Endometrium (tissue), 2 donors: Measurements from ENCODE around the gene TEX51.

Experiments
- FAIRE-seq: peaks from 2 replicates; lab custom pipeline; 2012; peaks lifted over from hg19 to GRCh38; lab: Jason Lieb, UNC
- donor health status: control.
- donor health status: control.

Gene TEX51

GRCh38 chr2:126898636-126899035 is at the start of gene TEX51:
TEX51 (plus strand) TSS chr2:126898890; CDS start chr2:126898919, 29 bp downstream.
- no peak for FAIRE-seq

- no peak for FAIRE-seq
Observed at GRCh38 chr2:126849054-126849453, 49.6 kb upstream of the TEX51 start.

GRCh38 chr2:126849486-126849885 is 49.2 kb upstream of the TEX51 start:
- FAIRE-seq, result no peak

- no peak for FAIRE-seq
Observed at GRCh38 chr2:126849991-126850535, 48.6 kb upstream of the TEX51 start.

- FAIRE-seq, result no peak
Observed at GRCh38 chr2:126850940-126851339, 47.8 kb upstream of the TEX51 start.

GRCh38 chr2:126851756-126852155 is 46.9 kb upstream of the TEX51 start:
- FAIRE-seq, result no peak

GRCh38 chr2:126852361-126852760 is 46.3 kb upstream of the TEX51 start:
- no peak for FAIRE-seq

GRCh38 chr2:126855606-126856005 is 43.1 kb upstream of the TEX51 start:
- FAIRE-seq, result no peak

GRCh38 chr2:126856403-126856802 is 42.3 kb upstream of the TEX51 start:
- no peak for FAIRE-seq

GRCh38 chr2:126857502-126857901 is 41.2 kb upstream of the TEX51 start:
- no peak for FAIRE-seq

- FAIRE-seq, result no peak
Observed at GRCh38 chr2:126858013-126858412, 40.7 kb upstream of the TEX51 start.

- no peak for FAIRE-seq
Observed at GRCh38 chr2:126858436-126858835, 40.3 kb upstream of the TEX51 start.

- FAIRE-seq, result no peak
Observed at GRCh38 chr2:126858991-126859390, 39.7 kb upstream of the TEX51 start.

GRCh38 chr2:126859631-126860030 is 39.1 kb upstream of the TEX51 start:
- no peak for FAIRE-seq

GRCh38 chr2:126860385-126860784 is 38.3 kb upstream of the TEX51 start:
- FAIRE-seq, result no peak

- FAIRE-seq, result no peak
Observed at GRCh38 chr2:126862730-126863129, 36.0 kb upstream of the TEX51 start.

GRCh38 chr2:126863336-126864015 is 35.2 kb upstream of the TEX51 start:
- no peak for FAIRE-seq

GRCh38 chr2:126864861-126865260 is 33.8 kb upstream of the TEX51 start:
- FAIRE-seq, result no peak

- FAIRE-seq, result no peak
Observed at GRCh38 chr2:126866451-126866850, 32.2 kb upstream of the TEX51 start.

- no peak for FAIRE-seq
Observed at GRCh38 chr2:126874961-126875360, 23.7 kb upstream of the TEX51 start.

- FAIRE-seq, result no peak
Observed at GRCh38 chr2:126876631-126877030, 22.1 kb upstream of the TEX51 start.

- FAIRE-seq, result no peak
Observed at GRCh38 chr2:126877041-126877440, 21.6 kb upstream of the TEX51 start.

- FAIRE-seq, result no peak
Observed at GRCh38 chr2:126877861-126878565, 20.7 kb upstream of the TEX51 start.

GRCh38 chr2:126878601-126879000 is 20.1 kb upstream of the TEX51 start:
- no peak for FAIRE-seq
